GM19372 (cell line): ENCODE measurements around the gene SDHA.
"Not testable (repeated sequence)": the region's sequence is repeated elsewhere in the genome, so short reads cannot be mapped to it uniquely, and the experiment has no call there.

Experiments used
- ATAC-seq: cut with Tn5 transposase; IDR thresholded peaks from one replicate; pipeline ENCODE4 v1.9.1; 2021; ENCODE audit warnings: mild to moderate bottlenecking, low read depth, moderate library complexity; ENCODE audit not compliant: unreplicated experiment

SDHA gene

GRCh38 chr5:196350-196749 is 21.8 kb upstream of the SDHA start:
- ATAC-seq: no peak

GRCh38 chr5:197031-197430 is 21.1 kb upstream of the SDHA start:
- not testable (repeated sequence) for ATAC-seq

- no peak for ATAC-seq
Measured at GRCh38 chr5:197892-198489, 20.1 kb upstream of the SDHA start.

GRCh38 chr5:198516-199196 is 19.5 kb upstream of the SDHA start:
- no peak for ATAC-seq

GRCh38 chr5:199197-199949 is 18.7 kb upstream of the SDHA start:
- no peak for ATAC-seq

- no peak for ATAC-seq
Measured at GRCh38 chr5:199950-200645, 18.0 kb upstream of the SDHA start.

- ATAC-seq: no peak
Measured at GRCh38 chr5:200985-201384, 17.1 kb upstream of the SDHA start.

- ATAC-seq: no peak
Measured at GRCh38 chr5:201672-202071, 16.4 kb upstream of the SDHA start.

GRCh38 chr5:203246-203930 is 14.7 kb upstream of the SDHA start:
- no peak for ATAC-seq

- ATAC-seq: no peak
Measured at GRCh38 chr5:204001-204400, 14.1 kb upstream of the SDHA start.

GRCh38 chr5:204462-204861 is 13.7 kb upstream of the SDHA start:
- no peak for ATAC-seq

GRCh38 chr5:204966-205670 is 13.0 kb upstream of the SDHA start:
- ATAC-seq: no peak

- no peak for ATAC-seq
Measured at GRCh38 chr5:206406-206805, 11.7 kb upstream of the SDHA start.

GRCh38 chr5:206927-207536 is 11.1 kb upstream of the SDHA start:
- no peak for ATAC-seq

- ATAC-seq: no peak
Measured at GRCh38 chr5:207599-207998, 10.5 kb upstream of the SDHA start.

- ATAC-seq: no peak
Measured at GRCh38 chr5:208449-209114, 9.5 kb upstream of the SDHA start.

- ATAC-seq: no peak
Measured at GRCh38 chr5:213803-214395, 4.2 kb upstream of the SDHA start.

GRCh38 chr5:215256-215655 is 2.9 kb upstream of the SDHA start:
- ATAC-seq: not testable (repeated sequence)

- ATAC-seq: not testable (repeated sequence)
Measured at GRCh38 chr5:216076-216475, 2.0 kb upstream of the SDHA start.
